ENCODE results near the gene LMX1A. TPM values are rescaled to one million over a fixed set of nuclear protein-coding genes. Genes with fewer than 3 reads are reported as not detected.

The LMX1A gene
- total RNA-seq, 1 donor from 2014 or later: 0.21 TPM

DNA sequence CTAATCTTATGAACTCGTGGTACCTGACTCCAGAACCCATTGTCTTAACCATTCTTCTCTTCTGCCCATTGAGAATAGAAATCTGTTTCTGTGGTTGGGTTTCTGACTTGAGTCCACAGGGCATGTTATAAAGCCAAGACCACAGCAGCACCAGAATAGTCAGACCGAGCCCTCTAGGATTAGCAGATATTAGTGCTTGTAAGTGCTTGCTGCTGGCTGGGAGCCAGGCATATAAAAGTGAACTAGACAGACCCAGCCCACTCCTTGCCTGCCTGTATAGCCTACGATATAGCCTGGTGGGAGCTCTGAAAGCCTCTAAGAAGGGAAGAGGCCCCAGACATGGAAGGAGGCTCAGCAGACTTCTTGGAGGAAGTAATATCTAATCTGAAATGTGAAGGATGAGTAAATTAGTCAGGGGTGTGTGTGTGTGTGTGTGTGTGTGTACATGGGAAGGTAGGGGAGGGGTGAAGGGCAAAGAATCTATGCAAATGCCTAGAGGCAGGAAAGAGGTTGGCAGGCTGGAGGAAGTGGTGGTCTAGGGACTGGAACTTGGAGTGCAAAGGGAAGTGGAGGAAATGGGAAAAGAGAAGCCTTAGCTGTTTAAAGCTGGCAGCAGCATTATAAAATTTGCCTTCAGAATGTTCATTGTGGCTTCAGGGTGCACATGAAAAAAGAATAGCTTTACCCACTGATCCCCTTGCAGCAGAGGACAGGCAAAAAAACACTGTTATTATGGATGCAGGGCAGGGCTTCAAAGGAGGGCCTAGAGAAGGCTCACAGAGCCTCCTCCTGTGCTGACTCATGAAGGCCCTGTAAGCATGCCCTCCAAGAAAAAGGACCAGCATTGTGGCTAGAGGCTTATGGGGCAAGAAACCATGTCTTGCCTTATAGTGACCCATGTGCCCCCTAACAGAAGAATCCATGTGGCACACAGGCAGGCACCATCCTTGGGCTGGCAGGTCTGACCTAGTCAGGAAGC, 169.2 kb downstream of the LMX1A start:
- Histone ChIP-seq H3K36me3 (no peaks in the 10 kb centered on the region), H3K27me3 (ENCODE audit: low read depth) (no peaks in the 10 kb centered on the region), H3K4me1 (no peaks in the 10 kb centered on the region), H3K9me3 (peaks cover 4% of the 10 kb centered on the region), H3K27ac (no peak overlapping the region), H3K4me3 (no peak overlapping the region)
- ATAC-seq (no peak), DNase-seq (no peak)
- TF ChIP-seq CTCF (IDR thresholded peaks at IDR 0.05): no peak
- intact Hi-C loops (cut with DNase I): no loop called here

- intact Hi-C loops (cut with DNase I): no loop called here
Measured at GRCh38 chr1:165185161-165185889, 171.2 kb downstream of the LMX1A start.

DNA sequence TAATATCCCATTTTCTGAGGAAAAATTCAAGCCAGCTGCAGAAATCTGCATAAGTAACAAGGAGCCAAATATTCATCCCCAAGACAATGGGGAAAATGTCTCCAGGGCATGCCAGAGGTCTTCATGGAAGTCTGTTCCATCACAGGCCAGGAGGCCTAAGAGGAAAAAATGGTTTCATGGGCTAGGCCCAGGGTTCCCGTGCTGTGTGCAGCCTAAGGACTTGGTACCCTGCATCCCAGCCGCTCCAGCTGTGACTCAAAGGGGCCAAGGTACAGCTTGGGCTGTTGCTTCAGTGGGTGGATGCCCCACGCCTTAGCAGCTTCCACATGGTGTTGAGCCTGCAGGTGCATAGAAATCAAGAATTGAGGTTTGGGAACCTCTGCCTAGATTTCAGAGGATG, 173.5 kb downstream of the LMX1A start:
- Histone ChIP-seq H3K9me3 (peaks cover 4% of the 10 kb centered on the region), H3K4me1 (no peaks in the 10 kb centered on the region), H3K4me3 (no peak overlapping the region), H3K27me3 (ENCODE audit: low read depth) (no peaks in the 10 kb centered on the region), H3K27ac (no peak overlapping the region), H3K36me3 (no peaks in the 10 kb centered on the region)
- TF ChIP-seq CTCF (IDR thresholded peaks at IDR 0.05): no peak
- no peak for DNase-seq
- intact Hi-C loops (cut with DNase I): no loop called here
- no peak for ATAC-seq

More at GRCh38 chr1:165185161-165185889, 171.2 kb downstream of the LMX1A start:
- no peaks in the 10 kb centered on the region for H3K4me1 ChIP-seq
- H3K36me3 ChIP-seq: no peaks in the 10 kb centered on the region
- no peak for TF ChIP-seq CTCF (IDR thresholded peaks at IDR 0.05)
- ATAC-seq (no peak), DNase-seq (no peak)
- H3K27me3 ChIP-seq (ENCODE audit: low read depth): no peaks in the 10 kb centered on the region
- H3K4me3 ChIP-seq: no peak overlapping the region
- H3K9me3 ChIP-seq: peaks cover 4% of the 10 kb centered on the region
- no peak overlapping the region for H3K27ac ChIP-seq

- H3K4me3 ChIP-seq: no peak overlapping the region
- DNase-seq: no peak
- H3K27me3 ChIP-seq (ENCODE audit: low read depth): no peaks in the 10 kb centered on the region
- H3K4me1 ChIP-seq: no peaks in the 10 kb centered on the region
- no peaks in the 10 kb centered on the region for H3K36me3 ChIP-seq
- no peak for ATAC-seq
- intact Hi-C loops (cut with DNase I): no loop called here
- TF ChIP-seq CTCF (IDR thresholded peaks at IDR 0.05): no peak
- no peak overlapping the region for H3K27ac ChIP-seq
- H3K9me3 ChIP-seq: peaks cover 4% of the 10 kb centered on the region
Measured at GRCh38 chr1:165179306-165179705, 177.2 kb downstream of the LMX1A start.

- Histone ChIP-seq H3K9me3 (no peaks in the 10 kb centered on the region), H3K27ac (no peak overlapping the region), H3K4me1 (no peaks in the 10 kb centered on the region), H3K27me3 (ENCODE audit: low read depth) (no peaks in the 10 kb centered on the region), H3K4me3 (no peak overlapping the region), H3K36me3 (no peaks in the 10 kb centered on the region)
- DNase-seq: no peak
- no peak for TF ChIP-seq CTCF (IDR thresholded peaks at IDR 0.05)
- intact Hi-C loops (cut with DNase I): no loop called here
- no peak for ATAC-seq
Measured at GRCh38 chr1:165174491-165174890, 182.0 kb downstream of the LMX1A start.
